HUES6 (cell line): ENCODE results near the gene SPATA9.

Experiments used
- H3K27ac ChIP-seq: 2 replicates; pipeline ENCODE4 v1.7.0; 2013; ENCODE audit warnings: low read depth, mild to moderate bottlenecking, low read length, inconsistent platforms
- H3K27me3 ChIP-seq: 2 replicates; pipeline ENCODE4 v1.6.1; 2013; ENCODE audit warnings: low read length; ENCODE audit not compliant: control insufficient read depth, insufficient read depth
- H3K36me3 ChIP-seq: 2 replicates; pipeline ENCODE4 v1.6.1; 2013; ENCODE audit warnings: low read length; ENCODE audit not compliant: control insufficient read depth, insufficient read depth
- H3K4me1 ChIP-seq: 2 replicates; pipeline ENCODE4 v1.6.1; 2013; ENCODE audit warnings: low read length; ENCODE audit not compliant: control insufficient read depth, insufficient read depth
- H3K4me3 ChIP-seq: 2 replicates; pipeline ENCODE4 v1.5.1; 2013; ENCODE audit warnings: low read depth, low read length
- H3K9ac ChIP-seq: one replicate; pipeline ENCODE4 v1.6.1; 2013; ENCODE audit warnings: mild to moderate bottlenecking, low read length
- H3K9me3 ChIP-seq: 2 replicates; pipeline ENCODE4 v1.6.1; 2013; ENCODE audit warnings: low read depth, low read length; ENCODE audit not compliant: control insufficient read depth, insufficient read depth

Gene SPATA9

GRCh38 chr5:95671826-95672225 is 11.0 kb downstream of the SPATA9 start:
- no peak overlapping the region for H3K27ac ChIP-seq
- H3K9ac ChIP-seq = no peak overlapping the region

DNA sequence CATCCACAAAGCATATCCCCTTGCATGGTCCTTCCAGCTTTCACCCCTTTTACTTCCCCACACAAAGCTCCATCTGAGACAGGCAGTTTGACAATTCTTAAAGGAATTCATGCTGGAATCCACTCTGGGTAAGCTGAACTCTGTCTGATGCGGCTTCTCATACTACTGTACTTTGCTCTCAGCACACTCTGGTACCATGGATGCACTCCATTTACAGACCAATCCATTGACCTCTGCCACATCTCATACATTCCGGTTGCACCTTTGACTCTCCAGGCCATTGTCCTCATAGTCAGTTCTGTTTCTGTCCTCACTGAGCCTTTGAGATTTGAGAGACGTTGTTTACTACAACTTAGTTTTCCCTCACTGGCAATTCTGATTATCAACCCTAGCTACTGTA is 12.2 kb downstream of the SPATA9 start:
- Histone ChIP-seq H3K9ac (no peak overlapping the region), H3K27ac (no peak overlapping the region), H3K9me3 (no peaks in the 10 kb centered on the region), H3K36me3 (no peaks in the 10 kb centered on the region), H3K27me3 (no peaks in the 10 kb centered on the region), H3K4me3 (no peak overlapping the region), H3K4me1 (peaks cover 7% of the 10 kb centered on the region; the same call in 1 of the 2 replicates)

More at GRCh38 chr5:95671826-95672225, 11.0 kb downstream of the SPATA9 start:
- H3K9me3 ChIP-seq = no peaks in the 10 kb centered on the region
- no peaks in the 10 kb centered on the region for H3K36me3 ChIP-seq
- H3K27me3 ChIP-seq = no peaks in the 10 kb centered on the region
- no peak overlapping the region for H3K4me3 ChIP-seq
- H3K4me1 ChIP-seq = peaks cover 7% of the 10 kb centered on the region; the same call in 1 of the 2 replicates

DNA sequence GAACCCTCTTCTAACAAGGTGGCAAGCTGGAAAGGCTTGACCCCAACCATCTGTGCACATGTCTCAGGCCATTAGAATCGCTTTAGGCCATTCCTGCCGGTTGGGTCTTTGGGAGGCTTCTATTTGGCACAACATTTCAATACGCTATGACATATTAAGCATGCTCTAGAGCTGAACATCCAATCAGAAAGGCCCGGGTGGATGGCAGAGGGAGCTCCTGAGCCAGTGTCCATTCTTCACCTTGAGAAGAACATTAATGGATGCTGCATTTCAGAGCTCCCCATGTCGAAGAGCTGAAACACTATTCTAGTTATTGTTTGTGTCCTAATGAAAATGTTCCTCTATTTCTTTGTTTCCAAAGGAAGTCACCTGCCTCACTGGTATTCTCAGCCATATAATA is 12.8 kb downstream of the SPATA9 start:
- no peaks in the 10 kb centered on the region for H3K27me3 ChIP-seq
- H3K36me3 ChIP-seq = no peaks in the 10 kb centered on the region

GRCh38 chr5:95669540-95669939 is 13.3 kb downstream of the SPATA9 start:
- H3K4me1 ChIP-seq = peaks cover 7% of the 10 kb centered on the region; the same call in 1 of the 2 replicates
- H3K4me3 ChIP-seq = no peak overlapping the region
- H3K27me3 ChIP-seq = no peaks in the 10 kb centered on the region
- no peaks in the 10 kb centered on the region for H3K9me3 ChIP-seq
- H3K27ac ChIP-seq = no peak overlapping the region
- H3K9ac ChIP-seq = no peak overlapping the region
- no peaks in the 10 kb centered on the region for H3K36me3 ChIP-seq

More for the DNA sequence above, 12.8 kb downstream of the SPATA9 start:
- H3K27ac ChIP-seq = no peak overlapping the region
- no peak overlapping the region for H3K9ac ChIP-seq
- H3K4me3 ChIP-seq = no peak overlapping the region
- H3K4me1 ChIP-seq = peaks cover 7% of the 10 kb centered on the region; the same call in 1 of the 2 replicates
- H3K9me3 ChIP-seq = no peaks in the 10 kb centered on the region

- no peaks in the 10 kb centered on the region for H3K9me3 ChIP-seq
- no peak overlapping the region for H3K4me3 ChIP-seq
- no peaks in the 10 kb centered on the region for H3K27me3 ChIP-seq
- no peak overlapping the region for H3K9ac ChIP-seq
- no peaks in the 10 kb centered on the region for H3K36me3 ChIP-seq
- peaks cover 7% of the 10 kb centered on the region; the same call in 1 of the 2 replicates for H3K4me1 ChIP-seq
- H3K27ac ChIP-seq = no peak overlapping the region
Observed at GRCh38 chr5:95668728-95669127, 14.1 kb downstream of the SPATA9 start.

GRCh38 chr5:95668216-95668615 is 14.6 kb downstream of the SPATA9 start:
- Histone ChIP-seq H3K9ac (no peak overlapping the region), H3K27ac (no peak overlapping the region), H3K9me3 (no peaks in the 10 kb centered on the region), H3K36me3 (no peaks in the 10 kb centered on the region), H3K27me3 (no peaks in the 10 kb centered on the region), H3K4me1 (peaks cover 7% of the 10 kb centered on the region; the same call in 1 of the 2 replicates), H3K4me3 (no peak overlapping the region)

DNA sequence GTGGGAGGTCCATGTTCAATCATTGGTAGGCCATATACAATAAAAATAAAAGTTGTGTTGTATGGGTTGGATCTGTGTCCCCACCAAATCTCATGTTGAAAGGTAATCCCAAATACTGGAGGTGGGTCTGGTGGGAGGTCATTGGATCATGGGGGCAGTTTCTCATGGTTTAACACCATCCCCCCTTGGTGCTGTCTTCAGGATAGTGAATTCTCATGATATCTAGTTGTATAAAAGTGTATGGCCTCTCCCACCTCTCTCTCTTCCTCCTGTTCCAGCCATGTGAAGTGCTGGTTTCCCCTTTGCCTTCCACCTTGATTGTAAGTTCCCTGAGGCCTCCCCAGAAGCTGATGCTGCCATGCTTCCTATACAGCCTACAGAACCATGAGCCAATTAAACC is 15.1 kb downstream of the SPATA9 start:
- H3K9me3 ChIP-seq = no peaks in the 10 kb centered on the region
- no peak overlapping the region for H3K4me3 ChIP-seq
- no peak overlapping the region for H3K27ac ChIP-seq
- H3K36me3 ChIP-seq = no peaks in the 10 kb centered on the region
- peaks cover 7% of the 10 kb centered on the region; the same call in 1 of the 2 replicates for H3K4me1 ChIP-seq
- no peaks in the 10 kb centered on the region for H3K27me3 ChIP-seq
- no peak overlapping the region for H3K9ac ChIP-seq

DNA sequence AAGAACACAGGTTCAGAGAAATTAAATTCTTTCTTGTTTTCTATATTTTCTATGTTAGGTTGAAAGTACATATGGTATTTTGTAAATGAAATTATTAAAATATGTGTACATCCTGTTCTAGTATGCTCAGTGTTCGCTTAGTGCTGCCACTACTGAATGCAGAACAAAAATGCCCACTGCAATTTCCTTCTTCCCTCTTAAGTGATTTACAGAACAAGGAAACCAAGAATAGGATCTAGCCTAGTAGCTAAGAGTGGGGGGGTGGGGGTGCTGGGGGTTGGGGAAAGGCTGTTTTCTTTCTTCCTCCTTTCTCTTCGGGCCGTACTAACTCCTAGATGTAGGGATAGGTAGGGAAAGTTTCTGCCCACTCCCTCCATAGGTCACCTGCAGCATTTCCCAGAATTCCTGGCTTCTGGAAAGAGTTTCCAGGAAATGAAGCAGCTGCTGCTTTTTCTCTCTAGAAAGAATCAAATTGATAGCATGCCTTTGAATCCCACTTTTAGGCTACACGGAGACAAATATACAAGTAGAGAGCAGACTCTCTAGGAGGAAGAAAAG is 15.7 kb downstream of the SPATA9 start:
- Histone ChIP-seq H3K27ac (no peak overlapping the region), H3K9ac (no peak overlapping the region), H3K9me3 (no peaks in the 10 kb centered on the region), H3K4me1 (peaks cover 7% of the 10 kb centered on the region; the same call in 1 of the 2 replicates), H3K36me3 (no peaks in the 10 kb centered on the region), H3K27me3 (no peaks in the 10 kb centered on the region), H3K4me3 (no peak overlapping the region)

DNA sequence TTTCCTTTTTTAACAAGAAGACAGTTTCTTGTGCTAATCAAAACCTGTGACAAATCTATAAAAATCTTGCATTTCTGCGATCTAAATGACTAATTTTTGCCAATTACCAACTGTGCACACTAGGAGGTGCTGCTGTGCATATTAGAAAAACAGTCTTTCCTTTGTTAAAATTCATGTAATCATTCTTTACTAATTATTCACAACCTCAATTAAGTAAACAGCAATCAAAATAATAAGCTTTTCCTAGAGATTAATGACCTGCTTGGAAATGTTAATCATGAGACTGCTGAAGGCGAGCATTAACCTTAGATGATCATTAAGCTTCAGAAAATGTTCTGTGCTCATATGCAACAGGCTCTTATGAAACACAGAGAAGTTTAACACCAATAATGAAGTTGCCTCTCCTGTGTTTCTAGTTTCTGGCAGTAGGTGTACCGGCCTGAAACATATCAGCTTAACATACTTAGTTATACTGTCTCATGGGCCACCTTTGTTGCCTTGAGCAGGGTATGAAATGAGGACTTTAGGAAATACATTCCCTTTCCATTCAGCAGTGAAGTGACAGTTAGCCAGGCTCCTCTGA is 18.5 kb downstream of the SPATA9 start:
- H3K27me3 ChIP-seq = no peaks in the 10 kb centered on the region
- no peak overlapping the region for H3K4me3 ChIP-seq
- peaks cover 1% of the 10 kb centered on the region; the same call in 1 of the 2 replicates for H3K4me1 ChIP-seq
- H3K9ac ChIP-seq = no peak overlapping the region
- no peaks in the 10 kb centered on the region for H3K9me3 ChIP-seq
- no peaks in the 10 kb centered on the region for H3K36me3 ChIP-seq
- H3K27ac ChIP-seq = no peak overlapping the region

DNA sequence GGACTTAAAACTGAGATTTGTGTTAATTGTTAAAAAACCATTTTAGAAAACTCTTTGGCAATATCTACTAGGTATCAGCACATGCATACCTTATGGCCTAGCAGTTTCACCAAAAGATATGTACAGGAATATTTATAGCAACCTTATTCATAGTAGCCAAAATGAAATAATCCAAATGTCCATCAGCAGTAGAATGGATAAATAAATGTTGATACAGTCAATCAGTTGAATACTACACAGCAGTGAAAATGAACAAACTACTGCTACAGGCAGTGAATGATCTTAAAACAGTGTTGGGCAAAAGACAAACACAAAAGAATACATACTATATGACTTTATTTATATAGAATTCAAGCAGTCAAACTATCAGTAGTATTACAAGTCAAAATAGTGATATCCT is 19.8 kb downstream of the SPATA9 start:
- no peak overlapping the region for H3K9ac ChIP-seq
- H3K36me3 ChIP-seq = no peaks in the 10 kb centered on the region
- H3K9me3 ChIP-seq = no peaks in the 10 kb centered on the region
- H3K27me3 ChIP-seq = no peaks in the 10 kb centered on the region
- no peak overlapping the region for H3K4me3 ChIP-seq
- no peak overlapping the region for H3K27ac ChIP-seq
- H3K4me1 ChIP-seq = no peaks in the 10 kb centered on the region

DNA sequence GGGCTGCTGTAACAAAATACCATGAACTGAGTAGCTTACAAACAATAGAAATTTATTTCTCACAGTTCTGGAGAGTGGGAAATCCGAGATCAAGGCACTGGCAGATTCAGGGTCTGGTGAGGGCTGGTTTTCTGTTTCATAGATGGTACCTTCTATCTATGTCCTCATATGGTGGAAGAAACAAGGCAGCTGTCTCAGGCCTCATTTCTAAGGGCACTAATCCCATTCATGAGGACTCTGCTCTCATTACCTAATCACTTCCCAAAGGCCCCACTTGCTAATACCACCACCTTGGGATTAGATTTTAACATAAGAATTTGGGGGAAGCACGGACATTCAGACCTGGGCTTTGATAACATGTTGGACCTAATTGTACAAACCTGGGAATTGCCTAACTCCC is 22.7 kb downstream of the SPATA9 start:
- Histone ChIP-seq H3K27me3 (no peaks in the 10 kb centered on the region), H3K4me3 (no peak overlapping the region), H3K36me3 (no peaks in the 10 kb centered on the region)

More for the DNA sequence above, 22.7 kb downstream of the SPATA9 start:
- Histone ChIP-seq H3K9ac (no peak overlapping the region), H3K4me1 (no peaks in the 10 kb centered on the region; the same call in 1 of the 2 replicates), H3K9me3 (no peaks in the 10 kb centered on the region), H3K27ac (no peak overlapping the region)
